Uterus (tissue), 2 donors: ENCODE measurements around the gene HOXD3.

Experiments
- CTCF ChIP-seq, 4 experiments: fragments of 200-600 bp in 2 of 4; fragments of 450-650 bp in 2 of 4; sonication (generic) in 2 of 4; IDR thresholded peaks; one replicate each; pipeline ENCODE4 v1.5.1; 2016 to 2019; ENCODE audit warnings: antibody characterized with exemption in 4 of 4, mild to moderate bottlenecking in 2 of 4, moderate library complexity in 1 of 4
- POLR2A ChIP-seq, 2 donors: fragments of 450-650 bp; IDR thresholded peaks; one replicate each; pipeline ENCODE4 v1.6.1; 2016; ENCODE audit warnings: antibody characterized with exemption in 2 of 2, mild to moderate bottlenecking in 1 of 2, moderate library complexity in 1 of 2

- TF ChIP-seq CTCF (IDR thresholded peaks at IDR 0.05): no peak
- no peak for TF ChIP-seq POLR2A (IDR thresholded peaks at IDR 0.05)
Observed at GRCh38 chr2:176114930-176115625, 42.0 kb upstream of the HOXD3 start.
